ENCODE results near the gene ZBTB7C. TPM values are rescaled to one million over a fixed set of nuclear protein-coding genes. Genes with fewer than 3 reads are reported as not detected.

Gene ZBTB7C
- total and polyA plus RNA-seq, 4 donors, result 3.2 to 10.9 (median 3.7) TPM

- H3K27me3 ChIP-seq (ENCODE audit: control insufficient read depth in 3 of 3, insufficient read depth in 3 of 3, low read length in 2 of 3), result no peaks in the 10 kb centered on the region
- H3K36me3 ChIP-seq (ENCODE audit: control insufficient read depth in 4 of 4, insufficient read depth in 4 of 4, low read length in 4 of 4), result no peaks in the 10 kb centered on the region
- ATAC-seq (ENCODE audit: insufficient read depth, low FRiP score), result no peak
- no peak for TF ChIP-seq CTCF (IDR thresholded peaks at IDR 0.05; ENCODE audit: control extremely low read depth, extremely low read depth)
- no peaks in the 10 kb centered on the region for H3K9me3 ChIP-seq (ENCODE audit: control insufficient read depth in 4 of 4, insufficient read depth in 3 of 4, low read length in 3 of 4)
- H3K4me1 ChIP-seq (ENCODE audit: control insufficient read depth in 5 of 5, insufficient read depth in 5 of 5, low read length in 5 of 5), result peaks cover 0 to 29% (median 13%) of the 10 kb centered on the region in 5 donors
- H3K4me3 ChIP-seq, result peak overlapping the region; percentile 7
- no peak for DNase-seq
- H3K9ac ChIP-seq (ENCODE audit: insufficient read depth in 1 of 2, low read length in 2 of 2), result no peak overlapping the region
- WGBS, 2 donors, result 69 to 78% methylated on average over 4 of the region's 4 CpGs
- peak overlapping the region in 1 of 2 donors; percentile 90 for H3K27ac ChIP-seq (ENCODE audit: low read depth in 1 of 2, low read length in 1 of 2)
These were observed 248.6 kb downstream of the ZBTB7C start for GRCh38 chr18:48160622-48161021.

- no peak for DNase-seq
- H3K27ac ChIP-seq (ENCODE audit: low read depth in 1 of 2, low read length in 1 of 2), result no peak overlapping the region
- H3K4me3 ChIP-seq, result no peak overlapping the region
- ATAC-seq (ENCODE audit: insufficient read depth, low FRiP score), result no peak
- WGBS, 2 donors, result 95 to 96% methylated on average over 7 of the region's 7 CpGs
- no peaks in the 10 kb centered on the region for H3K36me3 ChIP-seq (ENCODE audit: control insufficient read depth in 4 of 4, insufficient read depth in 4 of 4, low read length in 4 of 4)
- H3K9ac ChIP-seq (ENCODE audit: insufficient read depth in 1 of 2, low read length in 2 of 2), result no peak overlapping the region
- no peaks in the 10 kb centered on the region for H3K9me3 ChIP-seq (ENCODE audit: control insufficient read depth in 4 of 4, insufficient read depth in 3 of 4, low read length in 3 of 4)
- H3K27me3 ChIP-seq (ENCODE audit: control insufficient read depth in 3 of 3, insufficient read depth in 3 of 3, low read length in 2 of 3), result no peaks in the 10 kb centered on the region
- peaks cover 0 to 26% (median 6%) of the 10 kb centered on the region in 5 donors for H3K4me1 ChIP-seq (ENCODE audit: control insufficient read depth in 5 of 5, insufficient read depth in 5 of 5, low read length in 5 of 5)
- TF ChIP-seq CTCF (IDR thresholded peaks at IDR 0.05; ENCODE audit: control extremely low read depth, extremely low read depth), result no peak
These were observed 249.4 kb downstream of the ZBTB7C start for GRCh38 chr18:48159816-48160215.

- WGBS, 2 donors, result 95 to 96% methylated on average over 5 of the region's 5 CpGs
- Histone ChIP-seq H3K4me1 (ENCODE audit: control insufficient read depth in 5 of 5, insufficient read depth in 5 of 5, low read length in 5 of 5) (peaks cover 0 to 25% (median 8%) of the 10 kb centered on the region in 5 donors), H3K27me3 (ENCODE audit: control insufficient read depth in 3 of 3, insufficient read depth in 3 of 3, low read length in 2 of 3) (no peaks in the 10 kb centered on the region), H3K36me3 (ENCODE audit: control insufficient read depth in 4 of 4, insufficient read depth in 4 of 4, low read length in 4 of 4) (no peaks in the 10 kb centered on the region), H3K9me3 (ENCODE audit: control insufficient read depth in 4 of 4, insufficient read depth in 3 of 4, low read length in 3 of 4) (no peaks in the 10 kb centered on the region), H3K4me3 (no peak overlapping the region), H3K27ac (ENCODE audit: low read depth in 1 of 2, low read length in 1 of 2) (no peak overlapping the region), H3K9ac (ENCODE audit: insufficient read depth in 1 of 2, low read length in 2 of 2) (no peak overlapping the region)
- ATAC-seq (ENCODE audit: insufficient read depth, low FRiP score) (no peak), DNase-seq (no peak)
- no peak for TF ChIP-seq CTCF (IDR thresholded peaks at IDR 0.05; ENCODE audit: control extremely low read depth, extremely low read depth)
These were observed 250.5 kb downstream of the ZBTB7C start for GRCh38 chr18:48158721-48159120.

- H3K27ac ChIP-seq (ENCODE audit: low read depth in 1 of 2, low read length in 1 of 2), result no peak overlapping the region
- 89 to 90% methylated on average over 4 of the region's 4 CpGs for WGBS, 2 donors
These were observed 251.2 kb downstream of the ZBTB7C start for GRCh38 chr18:48157956-48158355.

More at GRCh38 chr18:48157956-48158355, 251.2 kb downstream of the ZBTB7C start:
- Histone ChIP-seq H3K36me3 (ENCODE audit: control insufficient read depth in 4 of 4, insufficient read depth in 4 of 4, low read length in 4 of 4) (no peaks in the 10 kb centered on the region), H3K9me3 (ENCODE audit: control insufficient read depth in 4 of 4, insufficient read depth in 3 of 4, low read length in 3 of 4) (no peaks in the 10 kb centered on the region), H3K4me3 (no peak overlapping the region), H3K27me3 (ENCODE audit: control insufficient read depth in 3 of 3, insufficient read depth in 3 of 3, low read length in 2 of 3) (no peaks in the 10 kb centered on the region), H3K4me1 (ENCODE audit: control insufficient read depth in 5 of 5, insufficient read depth in 5 of 5, low read length in 5 of 5) (peaks cover 0 to 21% (median 6%) of the 10 kb centered on the region in 5 donors), H3K9ac (ENCODE audit: insufficient read depth in 1 of 2, low read length in 2 of 2) (no peak overlapping the region)
- DNase-seq (no peak), ATAC-seq (ENCODE audit: insufficient read depth, low FRiP score) (no peak)
- TF ChIP-seq CTCF (IDR thresholded peaks at IDR 0.05; ENCODE audit: control extremely low read depth, extremely low read depth), result no peak

All from lung (tissue), 12 donors.